GM21367 (cell line): ENCODE data around the gene AHCY.
"Not testable (repeated sequence)": the region's sequence is repeated elsewhere in the genome, so short reads cannot be mapped to it uniquely, and the experiment has no call there.

ENCODE experiments used
- ATAC-seq: cut with Tn5 transposase; IDR thresholded peaks from one replicate; pipeline ENCODE4 v1.9.1; 2021; ENCODE audit not compliant: unreplicated experiment

AHCY gene

GRCh38 chr20:34262488-34263288 lies 40.5 kb downstream of the AHCY start:
- ATAC-seq, result no peak

- no peak for ATAC-seq
These were observed 42.8 kb downstream of the AHCY start for GRCh38 chr20:34260208-34260942.

DNA sequence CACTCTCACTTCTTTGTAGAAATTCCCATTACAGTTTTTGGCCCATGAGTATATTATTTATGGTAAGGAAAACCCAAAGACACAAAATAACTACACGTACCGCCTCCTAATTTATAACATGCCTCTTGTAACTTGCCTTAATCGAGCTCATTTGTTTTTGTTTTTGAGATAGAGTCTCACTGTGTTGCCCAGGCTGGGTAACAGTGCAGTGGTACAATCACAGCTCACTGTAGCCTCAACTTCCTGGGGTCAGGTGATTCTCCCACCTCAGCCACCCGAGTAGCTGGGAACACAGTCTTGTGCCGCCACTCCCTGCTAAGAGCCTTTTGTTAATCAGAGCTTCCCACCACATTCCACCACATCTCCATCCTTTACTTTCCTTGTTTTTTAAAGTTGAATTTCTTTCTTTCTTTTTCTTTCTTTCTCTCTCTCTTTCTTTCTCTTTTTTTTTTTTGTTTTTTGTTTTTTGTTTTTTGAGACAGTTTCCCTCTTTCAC lies 46.5 kb downstream of the AHCY start:
- ATAC-seq, result no peak

DNA sequence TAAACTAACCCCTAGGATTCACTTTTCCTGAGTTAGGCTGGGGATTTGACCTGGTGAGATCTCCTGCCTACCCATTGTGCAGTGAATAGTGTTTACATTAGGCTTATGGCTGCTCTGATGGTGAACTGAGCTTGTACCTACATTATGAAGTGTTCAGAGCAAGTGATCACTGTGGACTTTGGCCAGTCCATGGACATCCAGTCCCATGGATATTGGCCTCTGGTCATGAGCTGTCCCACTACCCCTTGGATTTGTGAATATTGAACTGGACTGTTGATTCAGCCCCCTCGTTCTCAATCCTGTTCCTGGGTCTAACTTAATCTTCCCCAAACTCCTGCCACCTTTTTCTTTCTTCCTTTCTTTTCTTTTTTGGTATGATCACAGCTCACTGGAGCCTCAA lies 48.2 kb downstream of the AHCY start:
- no peak for ATAC-seq

GRCh38 chr20:34252431-34253086 lies 50.6 kb downstream of the AHCY start:
- ATAC-seq, result not testable (repeated sequence)

GRCh38 chr20:34251619-34252018 lies 51.5 kb downstream of the AHCY start:
- no peak for ATAC-seq

DNA sequence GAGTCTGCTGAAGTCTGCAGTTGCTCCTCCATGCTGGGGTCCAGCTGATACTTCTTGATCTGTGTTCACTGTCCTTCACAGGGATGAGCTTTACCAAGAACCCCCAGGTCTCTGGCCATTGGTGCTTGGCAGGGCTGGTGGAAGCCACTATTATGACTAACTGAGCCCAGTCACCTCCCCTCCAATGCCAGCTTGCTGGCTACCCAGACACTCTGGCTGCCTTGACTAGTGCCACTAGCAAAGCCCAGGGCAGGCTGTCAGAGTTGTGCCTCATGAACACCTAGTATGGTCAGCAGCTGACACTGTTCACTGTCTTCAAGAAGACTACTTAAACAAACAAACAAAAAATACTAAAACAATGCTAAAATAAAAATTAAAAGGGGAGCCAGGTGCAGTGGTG lies 53.1 kb downstream of the AHCY start:
- ATAC-seq, result no peak

DNA sequence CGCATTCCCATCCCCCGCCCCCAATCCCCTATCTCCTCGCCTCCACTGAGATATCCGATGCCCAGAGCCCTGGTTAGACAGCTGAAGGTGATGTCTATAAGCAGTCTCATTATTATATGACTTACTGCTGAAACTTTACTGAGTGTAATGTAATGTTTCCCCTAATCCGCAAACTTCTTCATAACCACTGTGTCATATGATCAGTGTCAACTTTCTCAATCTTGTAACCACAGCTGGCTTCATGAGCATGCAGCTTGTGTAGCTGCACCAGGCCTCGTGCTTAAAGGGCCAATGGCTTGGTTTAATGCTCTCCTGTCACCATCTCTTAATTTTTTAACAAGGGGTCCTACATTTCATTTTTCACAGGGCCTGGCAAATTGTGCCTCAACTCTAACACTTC lies 53.9 kb downstream of the AHCY start:
- no peak for ATAC-seq

DNA sequence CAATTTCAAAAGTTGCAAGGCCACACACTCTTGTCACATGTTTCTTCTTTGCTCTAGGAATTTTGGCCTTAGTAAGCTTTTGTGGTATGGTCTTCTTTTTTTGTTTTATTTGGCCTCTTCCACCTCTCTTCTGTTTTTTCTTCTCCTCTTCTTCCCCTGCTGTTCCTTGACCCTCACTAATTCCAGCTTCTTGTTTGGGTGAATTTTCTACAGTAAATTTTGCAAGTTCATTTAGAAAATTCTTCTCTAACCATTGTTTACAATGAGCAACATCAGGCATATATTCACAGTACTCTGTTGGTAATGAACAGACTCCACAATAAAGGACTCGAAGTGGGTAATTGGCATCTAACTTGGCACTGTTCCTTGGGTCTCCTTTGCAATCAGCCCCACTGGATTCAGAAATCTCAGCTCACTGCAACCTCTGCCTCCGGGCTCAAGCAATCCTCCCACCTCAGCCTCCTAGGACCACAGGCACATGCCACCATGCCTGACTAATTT lies 57.0 kb downstream of the AHCY start:
- no peak for ATAC-seq

DNA sequence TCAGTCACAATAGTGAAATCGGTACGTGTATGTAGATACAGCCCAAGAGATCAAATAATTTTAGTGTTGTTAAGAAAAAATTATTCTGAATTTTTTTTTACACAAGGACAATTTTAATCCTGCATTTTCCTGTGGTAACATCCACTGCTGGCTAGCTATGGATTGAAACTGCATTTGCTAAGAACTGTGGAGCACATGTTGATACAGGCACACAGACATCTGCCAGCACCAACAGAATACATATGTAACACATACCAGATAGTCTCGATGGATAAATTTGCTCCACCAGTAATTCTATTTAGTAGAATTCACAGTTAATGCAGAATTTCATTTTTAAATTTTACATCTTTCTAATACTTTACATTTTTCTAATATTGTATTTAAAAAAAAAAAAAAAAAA lies 59.8 kb downstream of the AHCY start:
- no peak for ATAC-seq

GRCh38 chr20:34242879-34243278 lies 60.3 kb downstream of the AHCY start:
- ATAC-seq, result no peak

- ATAC-seq, result not testable (repeated sequence)
These were observed 61.1 kb downstream of the AHCY start for GRCh38 chr20:34242015-34242414.

DNA sequence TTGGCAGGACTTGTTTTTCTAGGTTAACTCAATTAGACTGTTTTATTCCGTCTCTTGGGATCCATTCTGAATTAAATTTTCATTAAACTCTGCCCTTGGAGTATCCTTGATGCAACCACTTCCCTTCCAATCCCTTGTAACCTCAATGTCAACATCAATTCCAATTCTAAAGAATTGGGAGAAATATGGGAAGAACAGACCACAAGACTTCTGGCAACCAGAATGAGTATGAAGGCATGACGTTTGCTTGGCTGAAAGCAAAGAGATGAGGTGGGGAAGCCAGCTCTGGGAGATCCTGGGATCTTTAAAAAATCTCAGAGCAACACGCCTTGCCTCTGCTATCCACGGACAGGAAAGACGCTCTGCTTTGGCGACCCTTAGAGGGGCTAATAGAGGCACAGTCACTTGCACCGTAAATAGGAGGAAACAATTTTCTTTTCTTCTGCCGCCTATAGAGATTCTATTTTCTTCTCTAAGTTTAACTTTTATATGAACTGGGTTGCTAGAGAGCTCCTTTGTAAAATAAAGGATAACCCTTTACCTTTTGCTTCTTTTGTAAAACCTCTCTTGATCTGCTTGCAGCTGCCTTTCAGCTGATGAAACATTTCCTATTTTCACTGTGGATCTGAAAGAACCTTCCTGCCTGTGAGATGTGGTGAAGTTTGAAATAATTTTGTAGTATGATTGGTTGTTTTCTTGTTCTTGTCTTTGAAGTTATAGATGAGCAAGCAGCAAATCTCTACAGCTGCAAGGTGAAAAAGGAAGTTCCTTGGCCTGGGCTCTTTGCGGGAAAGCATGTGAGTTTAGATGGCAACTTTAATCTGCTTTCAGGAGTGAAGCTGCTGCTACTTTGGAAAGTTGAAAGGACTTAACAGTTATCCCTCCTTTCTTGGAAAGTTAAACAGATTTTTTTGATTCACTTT lies 62.2 kb downstream of the AHCY start, which contains the start of gene ASIP:
Gene ASIP (plus strand): TSS at position 731 of the 923 bp plus-strand sequence. CDS start 18,952 bp downstream, outside the sequence.
- no peak for ATAC-seq

GRCh38 chr20:34240121-34240520 lies 63.0 kb downstream of the AHCY start:
- no peak for ATAC-seq

GRCh38 chr20:34237942-34238341 lies 65.2 kb downstream of the AHCY start:
- ATAC-seq, result no peak

DNA sequence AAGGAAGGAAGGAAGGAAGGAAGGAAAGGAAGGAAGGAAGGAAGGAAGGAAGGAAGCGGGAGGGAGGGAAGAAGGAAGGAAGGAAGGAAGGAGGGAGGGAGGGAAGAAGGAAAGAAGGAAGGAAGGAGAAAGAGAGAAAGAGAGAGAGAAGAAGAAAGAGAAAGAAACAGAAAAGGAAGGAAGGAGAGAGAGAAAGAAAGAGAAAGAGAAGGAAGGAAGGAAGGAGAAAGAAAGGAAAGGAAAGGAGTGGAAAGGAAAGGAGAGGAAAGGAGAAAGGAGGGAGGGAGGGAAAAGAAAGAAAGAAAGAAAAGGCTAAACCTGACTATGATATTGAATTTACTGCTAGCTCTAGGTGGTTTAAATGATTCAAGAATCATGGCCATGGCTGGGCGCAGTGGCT lies 67.3 kb downstream of the AHCY start:
- ATAC-seq, result no peak

- ATAC-seq, result no peak
These were observed 69.5 kb downstream of the AHCY start for GRCh38 chr20:34233687-34234086.

- no peak for ATAC-seq
These were observed 70.6 kb downstream of the AHCY start for GRCh38 chr20:34232494-34233087.

DNA sequence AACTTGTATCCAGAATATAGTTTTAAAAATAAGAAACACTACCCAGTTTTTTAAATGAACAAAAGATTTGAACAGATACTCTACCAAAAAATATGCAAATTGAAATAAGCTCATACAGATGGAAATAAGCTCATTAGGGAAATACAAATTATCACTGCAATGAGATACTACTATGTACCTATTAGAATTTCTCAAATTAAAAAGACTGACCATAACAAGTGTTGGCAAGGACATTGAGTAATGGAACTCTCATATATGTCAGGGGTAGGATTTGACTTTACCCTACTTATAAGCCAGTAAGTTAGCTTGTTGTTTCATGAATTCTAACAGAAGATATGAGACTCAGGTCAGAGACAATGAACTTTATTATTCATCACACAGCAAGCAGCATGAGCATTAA lies 71.5 kb downstream of the AHCY start:
- ATAC-seq, result no peak
